HG03108 (cell line): Measurements from ENCODE around the gene SLIT1.
A peak's percentile ranks its signal among the peaks of the same experiment; 100 is the strongest.

Experiments used
- ATAC-seq: cut with Tn5 transposase; IDR thresholded peaks from one replicate; pipeline ENCODE4 v1.9.1; 2021; ENCODE audit warnings: moderate library complexity; ENCODE audit not compliant: unreplicated experiment

Gene SLIT1

GRCh38 chr10:97007417-97007816 lies 178.3 kb downstream of the SLIT1 start:
- no peak for ATAC-seq

- ATAC-seq, result no peak
These were observed 179.4 kb downstream of the SLIT1 start for GRCh38 chr10:97006364-97006763.

- ATAC-seq, result no peak
These were observed 180.4 kb downstream of the SLIT1 start for GRCh38 chr10:97005349-97005748.

- ATAC-seq, result no peak
These were observed 181.2 kb downstream of the SLIT1 start for GRCh38 chr10:97004591-97004990.

GRCh38 chr10:97003804-97004201 lies 182.0 kb downstream of the SLIT1 start:
- ATAC-seq, result no peak

- ATAC-seq, result no peak
These were observed 182.5 kb downstream of the SLIT1 start for GRCh38 chr10:97003151-97003803.

GRCh38 chr10:97002670-97003069 lies 183.1 kb downstream of the SLIT1 start:
- no peak for ATAC-seq

GRCh38 chr10:97001183-97001991 lies 184.4 kb downstream of the SLIT1 start:
- ATAC-seq, result no peak

GRCh38 chr10:97000487-97001182 lies 185.1 kb downstream of the SLIT1 start:
- no peak for ATAC-seq

GRCh38 chr10:96999987-97000386 lies 185.8 kb downstream of the SLIT1 start:
- no peak for ATAC-seq

GRCh38 chr10:96999337-96999736 lies 186.4 kb downstream of the SLIT1 start:
- no peak for ATAC-seq

GRCh38 chr10:96998329-96998888 lies 187.3 kb downstream of the SLIT1 start:
- no peak for ATAC-seq

GRCh38 chr10:96996275-96996965 lies 189.3 kb downstream of the SLIT1 start:
- ATAC-seq, result no peak

- no peak for ATAC-seq
These were observed 189.9 kb downstream of the SLIT1 start for GRCh38 chr10:96995851-96996250.

- ATAC-seq, result peak; percentile 48
These were observed 193.0 kb downstream of the SLIT1 start for GRCh38 chr10:96992721-96993120.

- ATAC-seq, result no peak
These were observed 194.4 kb downstream of the SLIT1 start for GRCh38 chr10:96991313-96991841.

- no peak for ATAC-seq
These were observed 197.3 kb downstream of the SLIT1 start for GRCh38 chr10:96988426-96988825.

GRCh38 chr10:96987842-96988175 lies 197.9 kb downstream of the SLIT1 start:
- ATAC-seq, result no peak

GRCh38 chr10:96987141-96987841 lies 198.5 kb downstream of the SLIT1 start:
- no peak for ATAC-seq

GRCh38 chr10:96986200-96986856 lies 199.4 kb downstream of the SLIT1 start:
- no peak for ATAC-seq
